Keratinocyte (primary cell): ENCODE measurements around the gene UROC1. TPM values are rescaled to one million over a fixed set of nuclear protein-coding genes. Genes with fewer than 3 reads are reported as not detected.

ENCODE experiments used
- DNase-seq: peaks from one replicate; pipeline ENCODE4 v3.0.0-alpha.2; 2011; ENCODE audit warnings: low read depth, missing footprints, low spot score
- FAIRE-seq: peaks from 2 replicates; lab custom pipeline; 2011; peaks lifted over from hg19 to GRCh38; lab: Jason Lieb, UNC
- H2AFZ ChIP-seq: 2 replicates; pipeline ENCODE4 v1.6.0; 2012; ENCODE audit warnings: low read length, control low read depth, inconsistent platforms; ENCODE audit not compliant: control insufficient read depth
- H3K27ac ChIP-seq: 2 replicates; pipeline ENCODE4 v1.5.1; 2011; ENCODE audit warnings: low read length; ENCODE audit not compliant: control insufficient read depth, insufficient read depth
- H3K27me3 ChIP-seq: 3 replicates; pipeline ENCODE4 v1.6.0; 2011; ENCODE audit warnings: low read length; ENCODE audit not compliant: control insufficient read depth, insufficient read depth; ENCODE audit errors: extremely low read depth
- H3K36me3 ChIP-seq, 2 experiments: 2 replicates in 1 of 2; 3 replicates in 1 of 2; pipeline ENCODE4 v1.5.1; 2011; ENCODE audit warnings: low read length in 2 of 2, mild to moderate bottlenecking in 1 of 2; ENCODE audit not compliant: control insufficient read depth in 2 of 2, insufficient read depth in 2 of 2; ENCODE audit errors: extremely low read depth in 1 of 2
- H3K4me1 ChIP-seq: 3 replicates; pipeline ENCODE4 v1.5.1; 2011; ENCODE audit warnings: low read length; ENCODE audit not compliant: control insufficient read depth, insufficient read depth; ENCODE audit errors: extremely low read depth
- H3K4me2 ChIP-seq: 3 replicates; pipeline ENCODE4 v1.6.0; 2011; ENCODE audit warnings: low read depth, low read length; ENCODE audit not compliant: control insufficient read depth, insufficient read depth; ENCODE audit errors: extremely low read depth
- H3K4me3 ChIP-seq, 3 experiments: fragments of 200-600 bp in 1 of 3; sonication (generic) in 1 of 3; 2 replicates in 2 of 3; 3 replicates in 1 of 3; pipeline ENCODE4 v1.5.1; 2011 to 2016; ENCODE audit warnings: low read length in 3 of 3, mild to moderate bottlenecking in 3 of 3, control low read depth in 2 of 3, inconsistent platforms in 1 of 3, low read depth in 1 of 3, mixed read lengths in 1 of 3, mixed run types in 1 of 3, moderate library complexity in 1 of 3; ENCODE audit not compliant: control insufficient read depth in 2 of 3, insufficient read depth in 2 of 3; ENCODE audit errors: extremely low read depth in 1 of 3
- H3K79me2 ChIP-seq: 2 replicates; pipeline ENCODE4 v1.6.0; 2012; ENCODE audit warnings: low read length; ENCODE audit not compliant: control insufficient read depth, insufficient read depth
- H3K9ac ChIP-seq: 3 replicates; pipeline ENCODE4 v1.6.0; 2011; ENCODE audit warnings: low read length; ENCODE audit not compliant: control insufficient read depth, insufficient read depth; ENCODE audit errors: extremely low read depth
- H3K9me1 ChIP-seq: 3 replicates; pipeline ENCODE4 v1.6.0; 2011; ENCODE audit warnings: low read length; ENCODE audit not compliant: control insufficient read depth, insufficient read depth; ENCODE audit errors: extremely low read depth
- H3K9me3 ChIP-seq: 2 replicates; pipeline ENCODE4 v1.5.1; 2012; ENCODE audit warnings: low read depth, low read length; ENCODE audit not compliant: control insufficient read depth
- H4K20me1 ChIP-seq: 3 replicates; pipeline ENCODE4 v1.6.0; 2011; ENCODE audit warnings: low read length; ENCODE audit not compliant: control insufficient read depth, insufficient read depth; ENCODE audit errors: extremely low read depth
- EZH2 ChIP-seq: IDR thresholded peaks from one replicate; pipeline ENCODE4 v1.6.1; 2012; ENCODE audit warnings: inconsistent platforms, mild to moderate bottlenecking, low read length, moderate library complexity
- dilution Hi-C: fragments of 300-500 bp; cut with MboI; formaldehyde crosslinking; loops from one replicate; pipeline ENCODE4 v1.7.0; 2020; ENCODE audit warnings: low sequenced_read_pairs; ENCODE audit not compliant: extremely low pct_ligation_motif_present
- polyA plus RNA-seq, 5 experiments: library from polyadenylated mRNA; depleted of rRNA in 3 of 5; stranded (reverse) in 3 of 5; stranded (forward) in 1 of 5; unstranded in 1 of 5; fragments of >200 nt; gene quantifications; 1 replicate in 1 of 5; 2 replicates in 3 of 5; 3 replicates in 1 of 5; pipeline versions ENCODE4 v1.2.1 to v1.2.3, GENCODE V29; 2011 to 2012; ENCODE audit warnings: missing spikeins in 2 of 5, low read depth in 1 of 5, low replicate concordance in 1 of 5
- TF ChIP-seq, protein P1 (sequence below), 3 experiments: IDR thresholded peaks in 1 of 3; conservative IDR thresholded peaks in 1 of 3; optimal IDR thresholded peaks in 1 of 3; 2 replicates in 2 of 3; 3 replicates in 1 of 3; pipeline versions ENCODE3 to v1.5.1; 2011; ENCODE audit warnings: low read length in 3 of 3, mild to moderate bottlenecking in 3 of 3, moderate library complexity in 2 of 3, control low read depth in 1 of 3, inconsistent platforms in 1 of 3; ENCODE audit not compliant: insufficient read depth in 2 of 3; ENCODE audit errors: extremely low read depth in 1 of 3

UROC1 gene
- polyA plus RNA-seq, 1 donor (not counting 4 experiments of a cell fraction or from before 2014, with no cell fraction given) = not detected

DNA sequence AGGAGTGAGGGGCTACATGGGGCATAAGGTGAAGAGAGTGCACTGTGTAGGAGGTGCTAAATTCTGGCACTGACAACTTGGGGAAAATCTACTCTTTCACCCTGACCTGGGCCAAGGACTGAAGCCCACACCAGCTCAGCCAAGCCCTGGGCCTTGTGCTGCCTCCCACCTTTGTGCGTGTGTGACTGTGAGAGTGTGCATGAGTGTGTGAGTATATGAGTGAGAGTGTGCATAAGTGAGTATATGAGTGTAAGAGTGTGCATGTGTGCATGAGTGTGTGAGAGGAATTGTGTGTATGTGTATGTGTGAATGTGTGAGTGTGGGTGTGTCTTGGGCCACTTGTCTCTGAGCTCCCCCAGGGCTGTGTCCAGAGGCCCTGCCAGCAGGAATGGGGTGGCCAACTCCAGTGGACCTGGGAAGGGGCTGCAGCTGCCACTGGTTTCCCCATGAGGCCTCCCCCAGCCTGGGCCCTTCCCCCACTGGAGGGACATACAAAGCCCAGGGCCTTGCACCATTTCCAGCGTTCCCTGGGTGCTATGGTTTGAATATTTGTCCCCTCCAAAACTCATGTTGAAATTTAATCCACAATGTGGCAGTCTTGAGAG lies 26.0 kb upstream of the UROC1 start:
- no peaks in the 10 kb centered on the region for H4K20me1 ChIP-seq
- DNase-seq (no peak), FAIRE-seq (no peak)
- H3K79me2 ChIP-seq = no peaks in the 10 kb centered on the region
- H3K9me1 ChIP-seq = no peaks in the 10 kb centered on the region
- no peak overlapping the region for H3K4me2 ChIP-seq
- no peak overlapping the region for H2AFZ ChIP-seq
- H3K36me3 ChIP-seq = no peaks in the 10 kb centered on the region
- dilution Hi-C loops = no loop called here
- H3K27me3 ChIP-seq = peaks cover 48% of the 10 kb centered on the region
- no peaks in the 10 kb centered on the region for H3K9me3 ChIP-seq
- H3K4me3 ChIP-seq = no peak overlapping the region
- TF ChIP-seq EZH2 = no peak
- TF ChIP-seq, protein P1, sequence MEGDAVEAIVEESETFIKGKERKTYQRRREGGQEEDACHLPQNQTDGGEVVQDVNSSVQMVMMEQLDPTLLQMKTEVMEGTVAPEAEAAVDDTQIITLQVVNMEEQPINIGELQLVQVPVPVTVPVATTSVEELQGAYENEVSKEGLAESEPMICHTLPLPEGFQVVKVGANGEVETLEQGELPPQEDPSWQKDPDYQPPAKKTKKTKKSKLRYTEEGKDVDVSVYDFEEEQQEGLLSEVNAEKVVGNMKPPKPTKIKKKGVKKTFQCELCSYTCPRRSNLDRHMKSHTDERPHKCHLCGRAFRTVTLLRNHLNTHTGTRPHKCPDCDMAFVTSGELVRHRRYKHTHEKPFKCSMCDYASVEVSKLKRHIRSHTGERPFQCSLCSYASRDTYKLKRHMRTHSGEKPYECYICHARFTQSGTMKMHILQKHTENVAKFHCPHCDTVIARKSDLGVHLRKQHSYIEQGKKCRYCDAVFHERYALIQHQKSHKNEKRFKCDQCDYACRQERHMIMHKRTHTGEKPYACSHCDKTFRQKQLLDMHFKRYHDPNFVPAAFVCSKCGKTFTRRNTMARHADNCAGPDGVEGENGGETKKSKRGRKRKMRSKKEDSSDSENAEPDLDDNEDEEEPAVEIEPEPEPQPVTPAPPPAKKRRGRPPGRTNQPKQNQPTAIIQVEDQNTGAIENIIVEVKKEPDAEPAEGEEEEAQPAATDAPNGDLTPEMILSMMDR (optimal IDR thresholded peaks at IDR 0.05 in 1 of 3, IDR thresholded peaks at IDR 0.05 in 1 of 3, conservative IDR thresholded peaks at IDR 0.05 in 1 of 3; ENCODE audit: extremely low read depth in 1 of 3, insufficient read depth in 2 of 3, low read length in 3 of 3) = no peak
- H3K27ac ChIP-seq = no peak overlapping the region
- no peak overlapping the region for H3K9ac ChIP-seq
- peaks cover 11% of the 10 kb centered on the region for H3K4me1 ChIP-seq

GRCh38 chr3:126542340-126543241 lies 25.0 kb upstream of the UROC1 start:
- peaks cover 48% of the 10 kb centered on the region for H3K27me3 ChIP-seq
- peaks cover 11% of the 10 kb centered on the region for H3K4me1 ChIP-seq
- no peak overlapping the region for H2AFZ ChIP-seq
- no peaks in the 10 kb centered on the region for H3K9me1 ChIP-seq
- H3K79me2 ChIP-seq = no peaks in the 10 kb centered on the region
- H3K9me3 ChIP-seq = no peaks in the 10 kb centered on the region
- DNase-seq (no peak), FAIRE-seq (no peak)
- H3K9ac ChIP-seq = no peak overlapping the region
- H3K4me2 ChIP-seq = no peak overlapping the region
- peak; percentile 40 for TF ChIP-seq EZH2
- TF ChIP-seq, protein P1 (optimal IDR thresholded peaks at IDR 0.05 in 1 of 3, IDR thresholded peaks at IDR 0.05 in 1 of 3, conservative IDR thresholded peaks at IDR 0.05 in 1 of 3; ENCODE audit: extremely low read depth in 1 of 3, insufficient read depth in 2 of 3, low read length in 3 of 3) = no peak
- no peaks in the 10 kb centered on the region for H3K36me3 ChIP-seq
- no peaks in the 10 kb centered on the region for H4K20me1 ChIP-seq
- no peak overlapping the region for H3K27ac ChIP-seq
- dilution Hi-C loops = no loop called here
- H3K4me3 ChIP-seq = no peak overlapping the region
